T-helper 17 cell (primary cell): ENCODE measurements around the gene MEIKIN. TPM values are rescaled to one million over a fixed set of nuclear protein-coding genes. Genes with fewer than 3 reads are reported as not detected.
A peak's percentile ranks its signal among the peaks of the same experiment; 100 is the strongest.

ENCODE experiments used
- ATAC-seq: fragments of 150-1000 bp; cut with Tn5 transposase; 2 replicates; pipeline ENCODE4 v1.10.0; 2021; ENCODE audit warnings: mild to moderate bottlenecking, moderate library complexity
- DNase-seq, 3 donors: peaks; one replicate each; pipeline versions ENCODE4 v3.0.0 to v3.0.0-alpha.2; 2020 to 2021
- H3K9me3 ChIP-seq: one replicate; pipeline ENCODE4 v1.7.0; 2013; ENCODE audit warnings: low read length, mild to moderate bottlenecking; ENCODE audit not compliant: control insufficient read depth, poor library complexity, severe bottlenecking
- H3K27ac Mint-ChIP-seq: one replicate; pipeline ENCODE4 v1.8.0; 2022; ENCODE audit warnings: mild to moderate bottlenecking, moderate library complexity, mixed read lengths
- H3K27me3 Mint-ChIP-seq: one replicate; pipeline ENCODE4 v1.8.0; 2022; ENCODE audit warnings: mixed read lengths
- H3K36me3 Mint-ChIP-seq: one replicate; pipeline ENCODE4 v1.8.0; 2022; ENCODE audit warnings: low read depth, mixed read lengths
- H3K4me1 Mint-ChIP-seq: one replicate; pipeline ENCODE4 v1.8.0; 2022; ENCODE audit warnings: mild to moderate bottlenecking, mixed read lengths
- H3K4me3 Mint-ChIP-seq: one replicate; pipeline ENCODE4 v1.8.0; 2022; ENCODE audit warnings: mild to moderate bottlenecking, moderate library complexity, mixed read lengths
- total RNA-seq, 4 donors: library from RNA in 2 of 4; stranded (reverse) in 2 of 4; gene quantifications; one replicate each; pipeline ENCODE4 v1.2.3 and lab custom pipeline; 2022 to 2026

MEIKIN gene
- total RNA-seq, 2 donors from 2014 or later, result 0.77 to 1.5 TPM

DNA sequence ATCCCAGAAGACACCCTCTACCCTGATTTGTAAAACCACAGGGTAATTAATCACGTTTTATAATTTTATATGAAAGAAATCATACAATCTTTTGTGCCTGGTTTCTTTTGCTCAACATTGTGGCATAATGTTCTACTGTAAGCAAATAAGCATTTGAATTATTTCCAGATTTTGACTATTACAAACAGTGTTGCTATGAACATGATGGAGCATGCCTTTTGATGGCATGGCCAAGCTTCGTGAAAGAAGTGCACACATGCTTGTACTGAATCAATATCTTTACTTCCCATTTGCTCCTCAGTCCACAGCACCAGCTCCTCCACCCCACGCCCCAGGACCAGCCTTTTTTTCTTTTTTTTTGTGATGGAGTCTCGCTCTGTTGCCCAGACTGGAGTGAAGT, 36.1 kb upstream of the MEIKIN start:
- H3K36me3 Mint-ChIP-seq, result peaks cover 3% of the 10 kb centered on the region
- H3K27me3 Mint-ChIP-seq, result no peaks in the 10 kb centered on the region
- H3K9me3 ChIP-seq, result no peaks in the 10 kb centered on the region
- no peak overlapping the region for H3K27ac Mint-ChIP-seq
- DNase-seq (no peak), ATAC-seq (no peak)
- no peak overlapping the region for H3K4me3 Mint-ChIP-seq
- peaks cover 23% of the 10 kb centered on the region for H3K4me1 Mint-ChIP-seq

DNA sequence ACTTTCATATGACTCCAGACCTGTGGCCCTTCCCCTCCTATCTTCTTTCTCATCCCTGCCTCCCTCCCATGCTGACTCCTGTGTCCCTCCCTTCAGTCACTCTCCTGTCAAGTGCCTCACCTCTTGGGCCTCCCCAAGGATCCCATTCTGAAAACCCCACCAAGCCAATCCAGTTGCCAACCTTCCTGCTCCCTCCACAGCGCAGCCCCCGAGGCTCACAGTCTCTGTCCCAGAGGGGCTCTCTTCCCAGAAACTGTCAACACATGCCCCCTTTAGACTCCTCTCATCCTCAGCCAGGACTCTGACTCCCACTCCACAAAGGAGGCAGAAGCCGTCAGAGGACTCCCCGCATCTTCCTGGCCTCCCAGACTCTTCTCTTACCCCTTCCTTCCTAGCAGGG, 35.2 kb upstream of the MEIKIN start:
- H3K4me1 Mint-ChIP-seq, result peaks cover 22% of the 10 kb centered on the region
- no peak overlapping the region for H3K27ac Mint-ChIP-seq
- H3K27me3 Mint-ChIP-seq, result no peaks in the 10 kb centered on the region
- peaks cover under 1% of the 10 kb centered on the region for H3K36me3 Mint-ChIP-seq
- no peaks in the 10 kb centered on the region for H3K9me3 ChIP-seq
- H3K4me3 Mint-ChIP-seq, result no peak overlapping the region
- DNase-seq, result no peak
- no peak for ATAC-seq

DNA sequence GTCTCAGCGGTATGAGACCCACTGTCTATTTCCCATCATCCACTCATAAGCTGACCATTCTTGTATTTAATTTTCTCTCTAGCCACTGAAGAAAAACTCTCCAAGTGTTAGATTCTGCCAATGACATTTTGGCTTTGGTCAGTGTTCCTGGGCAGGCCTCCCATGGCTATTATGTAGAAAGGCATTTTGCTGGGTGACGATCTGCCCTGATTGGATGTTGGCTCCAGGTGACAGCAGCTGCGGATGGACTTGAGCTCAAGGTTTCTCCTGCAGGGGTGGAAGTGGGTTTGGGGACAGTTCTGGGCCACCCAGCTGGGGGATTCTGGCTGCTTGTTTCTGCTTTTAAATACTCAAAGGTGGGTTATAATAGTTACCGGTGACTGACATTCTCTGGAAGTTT, 34.4 kb upstream of the MEIKIN start:
- H3K36me3 Mint-ChIP-seq, result no peaks in the 10 kb centered on the region

DNA sequence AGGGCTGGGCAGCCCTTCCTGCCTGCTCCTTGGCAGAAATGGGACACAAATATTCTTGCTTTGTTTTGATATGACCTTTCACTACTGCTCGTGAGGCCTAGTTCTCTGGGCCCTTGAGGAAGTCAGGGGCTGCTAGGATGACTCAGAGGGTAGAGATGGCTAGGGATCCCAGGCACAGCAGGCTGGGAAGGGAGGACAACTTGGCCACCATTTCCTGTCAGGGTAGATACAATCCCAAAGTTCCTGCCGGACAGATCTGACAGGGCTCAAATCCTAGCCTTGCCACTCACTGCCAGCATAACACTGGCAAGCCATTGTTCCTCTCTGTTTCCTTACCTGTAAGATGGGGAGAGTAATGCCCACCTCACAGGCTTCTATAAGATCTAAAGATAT, 31.7 kb upstream of the MEIKIN start:
- peak overlapping the region; percentile 95 for H3K27ac Mint-ChIP-seq
- no peak for ATAC-seq
- no peak overlapping the region for H3K4me3 Mint-ChIP-seq
- H3K36me3 Mint-ChIP-seq, result no peaks in the 10 kb centered on the region
- no peaks in the 10 kb centered on the region for H3K9me3 ChIP-seq
- peaks cover 35% of the 10 kb centered on the region for H3K4me1 Mint-ChIP-seq
- H3K27me3 Mint-ChIP-seq, result no peaks in the 10 kb centered on the region
- DNase-seq, result no peak

More for the DNA sequence above, 34.4 kb upstream of the MEIKIN start:
- DNase-seq (no peak), ATAC-seq (no peak)
- no peaks in the 10 kb centered on the region for H3K9me3 ChIP-seq
- no peak overlapping the region for H3K27ac Mint-ChIP-seq
- no peaks in the 10 kb centered on the region for H3K27me3 Mint-ChIP-seq
- H3K4me3 Mint-ChIP-seq, result no peak overlapping the region
- H3K4me1 Mint-ChIP-seq, result peaks cover 30% of the 10 kb centered on the region

DNA sequence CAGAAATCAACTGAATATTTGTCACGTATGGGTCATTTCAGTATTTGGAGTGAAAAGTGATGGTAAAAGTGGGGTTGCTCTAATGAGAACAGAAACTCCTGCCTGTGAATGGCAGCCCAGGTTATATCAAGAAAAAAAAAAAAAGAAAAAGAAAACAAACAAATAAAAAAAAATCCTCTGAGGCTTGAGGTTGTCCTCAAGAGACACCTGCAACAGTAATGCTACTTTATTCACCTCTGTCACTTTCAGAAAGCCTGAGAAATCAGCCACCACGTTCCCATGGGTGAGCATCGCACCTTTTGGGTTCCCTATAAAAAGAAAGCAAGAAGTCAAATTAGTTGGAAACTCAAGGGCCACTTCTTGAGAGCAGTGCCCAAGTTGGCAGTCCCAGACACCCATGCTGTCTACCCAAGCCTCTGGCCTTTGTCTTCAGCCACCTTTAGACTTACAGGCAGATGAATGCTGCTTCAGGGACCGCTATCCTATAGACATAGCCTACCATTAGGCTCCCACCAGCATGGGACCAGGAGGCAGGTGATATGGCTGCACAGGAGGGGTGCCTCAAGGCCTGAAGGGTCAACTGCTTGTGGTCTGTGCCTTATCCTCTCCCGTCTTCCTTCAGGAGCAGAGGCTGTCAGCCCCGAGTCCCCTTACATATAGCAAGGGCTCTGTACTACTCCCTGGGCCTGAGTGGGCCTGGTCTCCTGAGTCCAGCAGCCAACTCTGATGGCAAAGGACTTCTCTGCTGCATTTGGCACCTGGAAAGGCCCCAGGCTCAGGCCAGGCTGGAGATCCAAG, 31.1 kb upstream of the MEIKIN start:
- Mint-ChIP-seq H3K27me3 (no peaks in the 10 kb centered on the region), H3K4me3 (peak overlapping the region; percentile 8), H3K27ac (peak overlapping the region; percentile 95), H3K36me3 (peaks cover 3% of the 10 kb centered on the region), H3K4me1 (peaks cover 39% of the 10 kb centered on the region)
- H3K9me3 ChIP-seq, result no peaks in the 10 kb centered on the region
- DNase-seq (no peak), ATAC-seq (no peak)

DNA sequence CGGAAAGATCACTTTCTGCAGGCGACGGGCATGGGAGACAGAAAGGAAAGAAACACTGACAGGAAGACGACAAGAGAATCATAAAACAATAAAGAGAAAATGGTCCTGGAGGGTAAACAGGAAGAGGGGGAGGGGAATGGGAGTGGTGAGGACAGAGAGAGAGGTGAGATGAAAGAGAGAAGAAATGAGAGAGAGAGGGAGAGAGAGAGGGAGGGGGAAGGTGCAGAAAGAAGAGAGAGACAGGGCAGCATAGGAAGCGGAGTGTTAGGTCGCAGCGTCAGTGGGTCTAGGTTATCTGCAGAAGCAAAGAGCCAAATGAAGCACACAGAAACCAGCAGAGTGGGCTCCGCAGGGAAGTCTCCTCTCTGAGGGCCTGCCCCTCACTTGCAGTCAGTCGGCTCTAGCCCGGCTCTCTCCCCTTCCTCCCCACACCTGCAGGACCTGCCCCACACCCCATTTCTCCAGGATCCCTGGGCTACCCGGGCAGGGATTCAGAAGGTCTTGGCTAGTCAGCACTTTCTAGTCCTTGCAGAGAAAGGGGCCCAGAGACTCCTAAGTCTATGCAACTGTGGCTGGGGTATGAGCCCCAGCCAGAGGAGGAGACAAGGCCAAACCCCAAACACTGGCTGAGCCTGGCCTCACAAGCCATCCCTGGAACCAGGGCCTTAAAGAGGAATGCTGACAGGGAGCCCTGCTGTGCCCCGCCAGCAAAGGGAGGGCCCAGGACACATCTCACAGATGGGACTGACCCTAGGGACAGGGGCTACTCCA, 29.7 kb upstream of the MEIKIN start:
- DNase-seq (no peak), ATAC-seq (peak; percentile 66)
- peaks cover 40% of the 10 kb centered on the region for H3K4me1 Mint-ChIP-seq
- H3K36me3 Mint-ChIP-seq, result peaks cover 3% of the 10 kb centered on the region
- H3K9me3 ChIP-seq, result no peaks in the 10 kb centered on the region
- H3K27ac Mint-ChIP-seq, result peak overlapping the region; percentile 95
- H3K4me3 Mint-ChIP-seq, result peak overlapping the region; percentile 96
- H3K27me3 Mint-ChIP-seq, result no peaks in the 10 kb centered on the region

DNA sequence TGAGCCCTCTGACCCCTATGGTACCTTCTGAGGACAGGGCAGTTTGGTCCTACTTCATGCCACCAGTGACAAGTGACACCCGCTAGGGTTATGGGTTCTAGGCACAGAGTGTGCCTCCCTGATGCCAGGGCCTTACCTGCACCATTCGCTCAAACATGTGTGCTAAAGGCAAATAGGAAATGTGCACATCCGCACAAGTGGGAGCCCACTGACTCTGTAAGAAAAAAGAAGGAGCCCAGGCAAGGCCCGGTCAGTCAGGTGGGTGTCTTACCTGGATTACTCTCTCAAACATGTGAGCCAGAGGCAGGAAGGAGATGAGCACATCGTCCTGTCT, 29.1 kb upstream of the MEIKIN start:
- peak; percentile 43 for ATAC-seq
- Mint-ChIP-seq H3K4me1 (peaks cover 44% of the 10 kb centered on the region), H3K27ac (peak overlapping the region; percentile 95), H3K4me3 (peak overlapping the region; percentile 96), H3K36me3 (peaks cover 3% of the 10 kb centered on the region), H3K27me3 (no peaks in the 10 kb centered on the region)
- H3K9me3 ChIP-seq, result no peaks in the 10 kb centered on the region
- DNase-seq, result no peak

DNA sequence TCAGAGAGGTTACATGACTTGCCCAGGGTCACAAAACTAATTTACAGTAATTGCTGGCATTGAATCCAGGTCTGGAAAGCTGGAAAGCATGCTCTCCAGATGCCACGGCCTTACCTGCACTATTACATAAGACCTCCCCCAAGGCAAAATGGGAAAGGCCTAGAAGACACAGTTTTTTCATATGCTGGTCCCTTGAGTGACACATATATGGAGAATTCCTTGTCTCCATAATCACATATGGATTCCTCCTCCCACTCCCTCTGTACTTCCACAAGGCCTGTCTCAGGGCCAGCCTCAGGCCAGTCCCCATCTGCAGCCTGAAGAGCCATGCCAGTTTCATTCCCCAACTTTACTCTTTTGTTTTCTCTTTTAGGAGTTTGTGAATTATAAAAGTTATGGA, 28.6 kb upstream of the MEIKIN start:
- H3K36me3 Mint-ChIP-seq, result peaks cover 3% of the 10 kb centered on the region
- no peaks in the 10 kb centered on the region for H3K9me3 ChIP-seq
- peaks cover 44% of the 10 kb centered on the region for H3K4me1 Mint-ChIP-seq
- H3K4me3 Mint-ChIP-seq, result peak overlapping the region; percentile 96
- H3K27me3 Mint-ChIP-seq, result no peaks in the 10 kb centered on the region
- peak overlapping the region; percentile 95 for H3K27ac Mint-ChIP-seq
- no peak for ATAC-seq
- no peak for DNase-seq

DNA sequence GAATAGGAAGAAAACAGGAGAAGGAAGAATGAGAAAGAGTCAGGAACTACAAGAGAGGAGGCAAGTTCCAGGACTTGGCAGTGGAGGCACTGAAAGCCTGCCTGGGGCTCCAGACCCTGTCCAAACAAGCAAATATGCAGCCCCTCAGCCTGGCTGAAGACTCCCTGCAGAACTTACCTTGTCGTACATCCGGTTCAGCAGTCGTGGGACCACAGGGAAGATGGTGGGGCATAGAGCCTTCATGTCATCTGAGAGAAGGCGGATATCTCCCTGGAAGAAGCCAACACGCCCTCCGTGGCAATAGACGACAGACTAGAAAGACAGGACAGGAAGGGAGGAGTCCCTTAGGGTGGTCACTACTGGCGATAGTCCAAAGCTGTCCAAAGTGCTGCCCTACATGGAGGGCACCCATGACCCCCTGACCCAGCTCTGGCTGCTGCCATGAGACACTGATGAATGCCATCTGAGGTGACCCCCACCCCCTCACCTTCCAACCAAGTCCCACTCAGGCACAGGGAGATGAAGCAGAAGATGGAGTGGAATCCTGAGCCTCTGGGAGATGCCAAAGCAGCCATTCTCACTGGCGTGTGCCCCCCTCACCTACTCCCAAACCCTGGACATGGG, 27.7 kb upstream of the MEIKIN start:
- peak overlapping the region; percentile 95 for H3K27ac Mint-ChIP-seq
- H3K9me3 ChIP-seq, result no peaks in the 10 kb centered on the region
- H3K4me1 Mint-ChIP-seq, result peaks cover 43% of the 10 kb centered on the region
- peaks cover 3% of the 10 kb centered on the region for H3K36me3 Mint-ChIP-seq
- no peak for ATAC-seq
- DNase-seq, result no peak
- no peaks in the 10 kb centered on the region for H3K27me3 Mint-ChIP-seq
- H3K4me3 Mint-ChIP-seq, result peak overlapping the region; percentile 52

DNA sequence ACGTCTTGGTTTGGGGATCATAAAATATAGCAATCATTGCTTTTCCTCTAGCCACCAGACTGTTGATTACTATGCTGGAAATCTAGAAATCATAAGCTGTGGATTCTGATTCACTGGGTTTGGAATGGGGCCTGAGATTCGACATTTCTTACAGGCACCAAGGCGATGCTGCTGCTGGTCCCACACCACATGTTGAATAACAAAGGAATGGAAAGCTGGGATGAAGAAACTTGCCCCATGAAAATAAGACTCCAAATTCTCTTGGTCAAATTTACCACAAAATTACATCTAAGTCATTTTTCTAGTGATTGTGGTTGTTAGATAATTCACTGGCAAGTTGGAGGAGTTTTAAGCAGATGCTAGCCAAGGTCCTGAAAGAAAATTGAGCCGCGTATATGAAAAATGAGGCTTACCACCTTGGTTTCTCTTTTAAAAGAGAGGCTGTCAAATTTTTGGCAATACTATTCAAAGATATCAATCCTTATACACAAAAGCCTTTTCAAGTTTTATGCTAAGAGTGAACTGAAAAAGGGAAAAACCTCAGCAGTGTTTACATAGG, 23.0 kb upstream of the MEIKIN start:
- H3K36me3 Mint-ChIP-seq, result peaks cover 3% of the 10 kb centered on the region
- H3K4me3 Mint-ChIP-seq, result no peak overlapping the region

DNA sequence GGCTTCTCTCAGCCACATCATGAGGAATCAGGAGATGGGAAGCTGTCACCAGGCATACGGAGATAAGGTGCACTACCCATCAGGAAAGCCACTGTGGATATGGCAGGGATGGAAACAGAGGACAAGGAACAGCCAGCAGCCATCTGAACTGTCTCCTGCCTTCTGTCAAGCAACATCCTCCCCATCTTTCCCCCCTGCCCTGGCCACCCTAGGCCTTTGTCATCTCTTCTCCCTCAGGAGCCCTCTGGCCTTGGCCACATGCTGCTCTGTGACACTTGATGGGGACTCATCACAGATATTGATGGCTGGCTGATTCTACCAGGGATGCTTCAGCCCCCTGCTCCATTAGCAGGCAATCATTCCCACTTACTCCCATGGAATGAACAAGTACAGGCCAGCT, 21.1 kb upstream of the MEIKIN start:
- Mint-ChIP-seq H3K36me3 (peaks cover 3% of the 10 kb centered on the region), H3K4me1 (peaks cover 5% of the 10 kb centered on the region), H3K27ac (no peak overlapping the region), H3K4me3 (no peak overlapping the region), H3K27me3 (no peaks in the 10 kb centered on the region)
- no peaks in the 10 kb centered on the region for H3K9me3 ChIP-seq
- DNase-seq, result no peak
- no peak for ATAC-seq

More for the DNA sequence above, 23.0 kb upstream of the MEIKIN start:
- ATAC-seq (no peak), DNase-seq (no peak)
- Mint-ChIP-seq H3K4me1 (peaks cover 17% of the 10 kb centered on the region), H3K27ac (peak overlapping the region; percentile 24), H3K27me3 (no peaks in the 10 kb centered on the region)
- no peaks in the 10 kb centered on the region for H3K9me3 ChIP-seq

DNA sequence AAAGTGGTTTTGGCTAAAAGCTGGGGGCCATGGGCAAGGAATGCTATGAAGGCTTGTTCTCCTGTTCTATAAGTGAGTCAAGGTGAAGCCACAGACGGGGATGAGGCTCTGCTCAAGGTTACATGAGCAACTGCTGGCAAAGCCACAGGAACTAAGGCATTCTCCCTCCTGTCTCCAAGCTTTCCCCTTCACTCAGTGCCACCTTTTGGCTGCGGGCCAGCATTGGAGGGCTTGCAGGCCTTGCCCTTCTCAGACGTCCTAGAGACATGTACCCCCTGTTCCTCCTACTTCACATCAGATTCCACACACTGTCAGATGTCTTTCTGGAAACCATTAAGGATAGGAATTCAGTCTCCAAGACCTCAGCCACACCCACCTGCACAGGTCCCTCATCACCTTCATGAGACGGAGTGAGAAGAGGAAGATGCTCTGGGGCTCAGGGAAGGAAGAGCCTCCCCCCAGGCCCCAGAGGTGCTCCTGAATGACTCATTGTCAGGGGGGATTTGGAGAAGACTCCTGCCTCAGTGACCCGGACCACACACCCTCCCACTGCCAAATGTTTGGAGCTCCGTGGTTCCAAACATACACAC, 20.5 kb upstream of the MEIKIN start:
- peaks cover 3% of the 10 kb centered on the region for H3K36me3 Mint-ChIP-seq
- H3K4me3 Mint-ChIP-seq, result no peak overlapping the region
- no peaks in the 10 kb centered on the region for H3K9me3 ChIP-seq
- no peaks in the 10 kb centered on the region for H3K27me3 Mint-ChIP-seq
- DNase-seq, result no peak
- H3K4me1 Mint-ChIP-seq, result peaks cover 4% of the 10 kb centered on the region
- no peak overlapping the region for H3K27ac Mint-ChIP-seq
- no peak for ATAC-seq

DNA sequence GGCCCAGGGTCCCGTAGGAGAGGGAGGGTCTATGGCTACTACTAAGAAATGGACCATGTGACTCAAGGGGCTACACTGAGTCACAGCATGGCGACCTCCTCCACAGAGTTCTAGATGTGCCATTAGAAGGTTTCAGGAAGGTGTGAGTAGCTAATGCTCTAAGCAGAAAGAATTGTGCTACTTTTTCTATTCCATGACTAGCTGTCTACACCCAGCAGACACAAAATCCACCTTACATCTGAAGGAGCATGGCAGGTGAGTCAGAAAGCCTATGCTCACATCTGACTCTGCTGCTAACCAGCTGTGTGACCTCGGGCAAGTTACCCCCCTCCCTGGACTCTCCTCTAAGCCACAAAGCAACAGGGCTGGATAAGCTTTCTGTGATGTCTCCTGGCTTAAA, 14.4 kb upstream of the MEIKIN start:
- Mint-ChIP-seq H3K36me3 (peaks cover 9% of the 10 kb centered on the region), H3K27me3 (no peaks in the 10 kb centered on the region), H3K4me3 (no peak overlapping the region), H3K4me1 (no peaks in the 10 kb centered on the region), H3K27ac (peak overlapping the region; percentile 37)
- DNase-seq (no peak), ATAC-seq (no peak)
- no peaks in the 10 kb centered on the region for H3K9me3 ChIP-seq
